SW 1271 (cell line): ENCODE results near the gene PDE4D.
A peak's percentile ranks its signal among the peaks of the same experiment; 100 is the strongest.

Experiments used
- DNase-seq, 2 experiments: peaks; one replicate each; lab custom pipeline; 2025; lab: John Stamatoyannopoulos, UW

PDE4D gene

DNA sequence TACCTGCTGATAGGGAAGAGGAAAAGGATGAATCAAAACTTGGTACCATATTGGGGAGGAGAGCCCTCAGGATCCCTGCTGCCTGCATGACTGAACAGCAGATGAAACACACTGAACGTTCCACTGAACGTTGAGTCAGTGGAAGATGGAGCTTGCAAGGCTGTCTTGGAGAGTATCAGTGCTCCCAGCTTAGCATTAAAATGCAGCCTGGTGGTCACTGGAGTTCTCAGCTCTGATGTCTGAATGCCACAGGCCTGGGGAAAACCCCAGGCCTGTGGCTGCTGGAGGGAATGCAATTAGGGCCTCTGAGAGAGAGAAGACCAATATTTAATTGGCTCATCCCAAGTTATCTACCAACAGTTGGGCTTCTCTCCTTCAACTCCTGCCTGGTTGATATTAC is 54.5 kb downstream of the PDE4D start:
- DNase-seq: no peak

DNA sequence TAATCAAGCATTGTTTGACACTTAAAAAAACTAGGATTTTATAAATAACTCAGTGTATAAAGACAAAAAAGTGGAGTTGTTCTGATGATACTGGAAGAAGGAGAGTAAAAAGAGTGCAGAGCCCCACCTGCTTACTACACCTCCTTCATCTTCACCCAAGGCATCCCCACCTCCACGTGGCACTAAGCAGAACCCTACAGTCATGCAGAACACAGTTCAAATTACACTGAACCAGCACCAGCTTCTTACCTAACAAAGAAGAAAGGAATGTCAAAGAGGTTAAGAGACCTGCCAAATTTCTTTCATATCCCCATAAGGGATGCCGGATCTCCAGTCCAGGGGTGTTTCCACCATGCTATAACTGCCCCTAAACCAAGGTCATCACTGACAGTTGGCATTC is 55.5 kb downstream of the PDE4D start:
- no peak for DNase-seq

DNA sequence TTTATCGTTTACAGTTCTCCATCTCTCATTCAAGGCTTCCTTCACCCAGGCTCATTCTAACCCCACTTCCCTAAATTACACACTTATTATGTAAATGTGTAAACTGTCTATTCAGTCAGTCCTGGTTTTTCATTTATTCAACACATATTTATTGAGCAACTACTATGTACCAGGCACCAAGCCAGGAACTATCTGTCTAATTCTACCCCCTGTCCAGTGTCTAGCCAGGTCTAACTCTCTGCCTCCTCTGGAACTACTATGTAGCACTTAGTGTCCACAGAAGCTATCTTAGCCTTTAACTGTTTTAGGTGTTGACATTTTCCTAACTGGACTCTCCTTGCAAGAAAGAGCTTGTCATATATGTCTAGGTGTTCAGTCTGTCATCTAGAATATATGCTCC is 56.5 kb downstream of the PDE4D start:
- DNase-seq: no peak

DNA sequence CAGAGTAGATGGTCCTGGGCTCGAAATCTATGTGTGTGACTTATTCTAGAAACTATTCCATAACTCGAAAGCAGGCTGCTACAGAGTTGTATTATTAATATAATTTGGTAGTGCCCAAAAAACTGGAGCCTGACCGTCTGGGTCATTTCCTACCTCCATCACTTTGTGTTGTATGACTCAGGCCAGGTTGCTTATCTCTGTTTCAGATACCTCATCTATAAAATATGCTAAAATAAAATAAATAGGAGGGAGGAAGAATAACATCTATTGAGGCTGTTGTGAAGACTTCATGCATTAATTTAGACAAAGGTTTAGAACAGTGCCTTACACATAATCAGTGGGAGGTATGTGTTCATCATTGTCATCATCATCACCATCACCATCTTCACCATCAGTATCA is 57.7 kb downstream of the PDE4D start:
- no peak for DNase-seq

DNA sequence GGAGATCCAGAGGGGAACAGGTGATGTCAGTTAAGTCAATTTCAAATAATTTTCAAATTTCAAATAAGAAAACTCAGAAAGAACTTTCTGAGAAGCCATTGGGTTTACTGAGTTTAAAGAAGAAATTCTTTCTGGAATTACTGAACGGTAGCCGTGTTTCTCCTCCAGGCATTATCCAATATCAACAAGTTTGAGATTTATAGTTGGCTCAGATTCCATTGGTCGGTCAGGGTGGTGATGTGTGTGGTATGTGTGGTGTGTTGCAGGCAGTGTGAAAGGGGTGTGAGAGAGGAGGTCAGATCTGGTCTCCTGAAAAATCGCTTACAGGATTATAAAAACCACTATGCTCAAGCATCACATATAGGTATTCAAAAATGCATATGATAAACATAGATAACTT is 60.1 kb downstream of the PDE4D start:
- no peak for DNase-seq

DNA sequence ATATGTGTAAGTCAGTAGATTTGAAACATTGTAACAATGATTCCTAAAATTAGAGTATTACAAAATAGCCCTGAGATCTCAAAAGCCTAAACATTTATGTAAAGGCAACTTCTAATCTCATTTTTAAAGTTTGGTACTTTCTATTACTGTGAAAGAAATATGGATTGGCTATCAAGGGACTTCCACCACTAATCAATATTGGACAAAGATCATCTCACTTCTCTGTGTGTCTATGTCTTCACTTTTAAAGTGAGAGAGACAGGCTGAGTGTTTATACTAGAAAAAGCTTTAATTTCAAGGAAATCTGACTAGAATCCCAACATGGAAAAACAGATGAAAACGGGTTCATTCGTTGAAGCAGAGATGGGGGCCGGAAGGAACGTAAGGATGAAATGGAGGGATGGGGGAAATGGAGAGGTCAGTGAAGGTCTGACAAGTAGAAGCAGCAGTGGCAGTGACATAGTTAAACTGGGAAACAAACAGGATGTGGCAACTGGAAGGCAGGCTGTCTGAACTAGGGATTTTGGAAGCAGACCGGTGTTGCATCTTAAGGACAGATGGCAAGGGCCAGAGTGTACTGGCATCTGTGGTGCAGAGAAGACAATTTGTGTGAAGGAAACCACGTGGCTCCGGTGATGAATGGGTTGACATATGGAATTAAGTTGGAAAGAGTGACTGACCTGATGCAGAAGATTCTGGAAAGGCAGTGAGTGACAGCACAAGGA is 60.8 kb downstream of the PDE4D start:
- no peak for DNase-seq

DNA sequence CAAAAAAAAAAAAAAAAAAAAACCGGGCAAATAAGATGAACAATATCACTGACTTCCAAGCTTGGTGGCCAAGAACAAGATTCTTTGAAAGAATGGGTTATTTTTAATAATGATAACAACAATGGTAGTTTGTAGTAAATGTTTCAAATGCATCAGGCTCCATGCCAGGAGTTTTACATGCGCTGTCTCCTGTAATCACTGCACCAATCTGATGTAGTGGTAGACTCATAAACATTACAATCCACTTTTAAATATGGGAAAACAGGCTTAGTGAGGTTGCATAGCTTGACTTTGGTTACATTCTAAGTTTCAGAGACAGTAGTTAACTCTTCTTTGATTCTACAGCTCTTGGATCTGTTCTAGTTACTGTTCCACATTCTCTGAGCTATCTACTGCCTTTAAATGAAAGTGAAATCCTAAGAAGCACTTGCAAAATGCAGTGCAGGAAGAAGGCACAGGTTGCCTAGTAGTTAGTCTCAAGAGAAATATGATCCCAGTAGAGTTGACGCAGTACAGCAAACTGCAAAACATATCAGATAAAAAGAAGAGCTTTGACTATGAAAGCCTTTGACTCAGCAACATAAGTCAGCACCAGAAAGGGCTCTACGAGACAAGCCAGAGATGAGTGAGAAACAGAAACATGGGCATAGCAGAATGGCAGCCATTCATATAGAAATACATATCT is 62.1 kb downstream of the PDE4D start:
- no peak for DNase-seq

DNA sequence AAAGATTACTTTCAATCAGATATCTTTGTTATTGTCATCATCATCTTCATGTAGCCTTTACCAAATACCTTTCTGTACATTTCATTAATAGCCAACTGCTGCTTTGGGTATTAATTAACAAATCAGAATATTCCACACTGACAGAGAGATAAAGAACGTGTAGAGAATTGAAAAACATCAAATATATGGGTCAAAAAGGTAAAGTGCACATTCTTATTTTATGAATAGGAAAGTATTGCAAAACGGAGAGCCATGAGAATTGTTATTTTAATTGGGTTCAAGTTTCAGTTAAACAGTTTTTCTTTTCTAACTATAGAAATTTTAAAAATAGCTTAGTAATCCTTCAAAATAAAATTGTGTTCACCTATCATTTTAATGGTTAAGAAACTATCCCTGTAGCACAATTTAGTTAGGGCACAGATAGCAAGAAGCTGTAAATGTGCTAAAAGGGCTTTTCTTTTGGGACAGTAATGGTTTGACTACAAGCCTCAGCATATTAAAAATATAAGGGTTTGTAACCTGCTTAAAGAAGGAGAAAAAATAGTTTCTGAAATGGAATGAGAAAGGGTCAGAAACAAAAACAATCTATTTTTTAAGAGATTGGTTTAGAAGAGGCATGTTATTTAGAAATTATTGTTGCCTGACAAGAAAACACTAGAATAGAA is 62.9 kb downstream of the PDE4D start:
- no peak for DNase-seq

DNA sequence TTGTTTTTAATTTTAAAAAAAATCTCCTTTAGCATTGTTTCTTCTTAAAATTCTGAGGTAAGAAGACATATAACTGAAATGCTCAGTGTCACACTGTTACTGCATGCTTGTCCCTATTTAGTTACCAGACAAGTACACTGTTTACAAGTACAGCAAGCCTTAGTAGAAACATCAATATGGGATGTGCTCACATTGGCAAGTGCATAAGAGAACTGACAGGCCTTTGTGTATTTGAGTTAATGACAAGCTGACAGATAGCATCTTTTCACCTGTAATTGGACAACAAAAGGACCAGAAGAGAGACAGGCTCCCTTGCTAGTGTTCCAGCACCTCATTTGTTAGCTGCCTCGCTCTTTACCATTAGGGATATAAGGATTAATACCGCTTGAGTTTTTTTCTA is 63.6 kb downstream of the PDE4D start:
- no peak for DNase-seq

DNA sequence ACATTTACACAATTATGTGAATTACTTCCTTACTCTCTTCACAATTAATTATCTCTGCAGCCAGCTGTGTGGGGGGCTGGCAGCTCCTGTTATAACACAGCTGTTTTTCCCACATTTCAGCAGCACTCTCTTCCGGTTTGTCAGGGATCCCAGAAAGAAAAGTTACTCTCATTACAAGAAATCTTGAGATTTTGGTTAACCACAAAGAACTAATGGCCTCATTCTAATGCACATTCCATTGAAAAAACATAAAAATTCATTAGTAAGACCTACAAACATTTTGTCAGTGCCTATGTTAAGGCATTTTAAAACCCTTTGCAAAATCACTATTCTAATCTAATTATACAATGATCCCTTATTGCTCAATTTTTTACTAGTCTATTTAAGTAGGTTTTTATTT is 64.1 kb downstream of the PDE4D start:
- no peak for DNase-seq

DNA sequence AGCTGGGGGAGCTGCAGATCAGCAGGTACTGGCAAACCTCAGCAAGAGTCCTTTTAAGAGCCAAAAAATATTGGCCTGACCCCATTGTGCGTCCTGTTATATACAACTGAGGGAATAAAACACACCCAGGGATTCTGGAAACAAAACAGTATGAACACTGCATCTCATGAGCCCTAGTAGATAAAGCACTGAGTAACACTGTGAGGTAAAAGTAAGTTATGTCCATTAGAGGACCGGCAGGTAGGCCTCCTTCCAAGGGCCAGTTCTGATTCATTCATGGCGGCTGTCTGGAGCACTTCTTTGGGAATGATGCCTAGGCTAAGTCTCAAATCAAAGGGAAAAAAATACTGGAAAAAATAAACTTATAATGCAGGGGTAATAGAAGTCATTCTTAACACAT is 64.9 kb downstream of the PDE4D start:
- no peak for DNase-seq

DNA sequence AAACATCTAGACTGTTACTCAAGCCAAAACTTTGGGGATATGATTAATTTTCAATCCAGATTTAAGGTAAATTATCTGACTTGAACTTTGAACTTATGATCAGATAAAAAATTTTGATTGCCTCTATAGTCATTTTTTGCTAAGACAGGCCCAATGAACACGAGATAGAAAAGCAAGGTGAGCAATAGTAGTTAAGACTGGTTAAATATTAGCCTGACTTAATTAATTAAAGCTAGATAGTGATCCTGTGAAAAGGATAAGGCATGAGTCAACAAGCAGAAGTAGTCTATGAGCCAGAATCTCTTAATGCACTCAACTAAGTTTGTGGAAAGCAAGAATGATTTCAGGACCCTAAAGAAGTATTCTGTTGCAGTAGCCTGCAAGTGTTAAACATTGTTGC is 66.5 kb downstream of the PDE4D start:
- no peak for DNase-seq

DNA sequence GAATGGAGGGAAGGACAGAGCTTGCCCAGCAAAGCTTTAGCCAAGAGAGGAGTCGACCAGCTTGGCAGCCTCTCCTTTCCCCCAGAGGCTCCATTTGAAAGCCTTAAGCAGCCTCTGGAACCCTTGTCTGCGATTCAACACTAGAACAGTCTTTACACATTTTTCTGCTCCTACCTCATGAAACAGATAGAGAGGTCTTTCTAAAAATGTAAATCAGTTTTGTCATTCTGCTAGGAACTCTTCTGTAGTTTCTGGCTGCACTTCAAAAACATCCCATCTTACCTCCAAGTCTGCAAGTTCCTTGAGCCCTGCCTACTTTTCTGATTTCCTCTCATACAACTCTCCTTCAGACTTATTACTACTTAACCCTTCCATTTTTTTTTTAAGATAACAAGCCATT is 70.1 kb downstream of the PDE4D start:
- no peak for DNase-seq

DNA sequence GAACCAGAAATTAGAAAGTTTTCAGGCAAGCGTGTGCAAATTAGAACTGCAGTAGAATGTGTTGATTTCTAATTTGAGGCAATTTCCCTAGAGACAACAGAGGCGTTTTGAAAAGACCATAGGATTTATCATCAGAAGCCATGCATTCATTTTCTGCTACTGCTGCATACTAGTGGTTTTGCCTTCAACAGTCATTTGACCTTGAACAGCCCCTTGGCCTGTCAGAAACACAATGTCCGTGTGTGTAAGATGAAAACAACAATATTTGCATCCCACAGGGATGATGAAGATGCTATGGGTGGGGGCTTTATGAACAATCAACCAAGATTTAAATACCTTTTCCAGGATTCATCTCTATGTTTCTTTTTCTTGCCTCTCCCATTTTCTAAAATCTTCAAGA is 73.7 kb downstream of the PDE4D start:
- DNase-seq: no peak

DNA sequence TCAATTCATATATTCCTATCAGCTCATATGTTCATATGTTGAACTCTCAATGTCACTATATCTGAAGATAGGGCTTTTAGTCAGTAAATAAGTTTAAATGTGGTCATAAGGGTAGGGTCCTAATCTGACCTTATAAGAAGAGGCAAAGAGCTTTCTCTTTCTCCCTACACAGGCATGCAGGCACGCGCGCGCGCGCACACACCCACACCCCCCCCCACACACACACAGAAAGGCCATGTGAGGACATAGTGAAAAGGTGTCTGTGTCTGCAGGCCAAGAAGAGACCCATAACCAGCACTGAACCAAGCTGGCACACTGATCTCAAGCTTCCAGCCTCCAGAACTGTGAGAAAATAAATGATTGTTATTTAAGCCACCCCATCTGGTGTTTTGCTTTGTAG is 76.0 kb downstream of the PDE4D start:
- DNase-seq: no peak

DNA sequence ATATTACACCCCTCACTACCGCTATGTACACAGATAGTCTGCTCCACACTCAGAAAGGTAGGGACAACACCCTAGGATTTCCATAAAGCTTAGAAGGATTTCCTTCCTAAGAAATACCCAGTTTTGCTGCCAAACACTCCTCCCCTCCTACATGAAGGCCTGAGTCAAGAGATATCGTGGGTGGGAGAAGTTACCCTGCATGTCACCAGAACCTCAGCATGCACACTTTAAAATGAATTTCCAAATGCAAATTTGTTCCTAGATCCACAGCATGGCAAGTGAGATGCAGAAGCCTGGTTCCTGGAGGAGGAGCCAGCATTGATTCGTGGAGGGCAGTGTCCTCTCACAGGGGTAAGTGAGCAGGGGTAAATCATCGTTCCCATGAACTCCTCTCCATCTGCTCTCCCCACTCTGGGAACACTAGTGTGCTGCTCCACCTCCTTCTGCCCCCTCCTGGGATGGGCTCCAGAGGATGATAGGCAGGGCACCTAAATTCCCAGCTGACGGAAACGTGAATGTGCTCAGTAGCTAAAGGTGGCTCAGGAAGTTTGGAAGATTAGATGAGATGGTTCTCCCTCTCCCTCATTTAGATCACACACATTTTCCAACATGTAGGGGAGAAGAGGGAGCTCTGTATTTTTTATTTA is 76.7 kb downstream of the PDE4D start:
- no peak for DNase-seq

DNA sequence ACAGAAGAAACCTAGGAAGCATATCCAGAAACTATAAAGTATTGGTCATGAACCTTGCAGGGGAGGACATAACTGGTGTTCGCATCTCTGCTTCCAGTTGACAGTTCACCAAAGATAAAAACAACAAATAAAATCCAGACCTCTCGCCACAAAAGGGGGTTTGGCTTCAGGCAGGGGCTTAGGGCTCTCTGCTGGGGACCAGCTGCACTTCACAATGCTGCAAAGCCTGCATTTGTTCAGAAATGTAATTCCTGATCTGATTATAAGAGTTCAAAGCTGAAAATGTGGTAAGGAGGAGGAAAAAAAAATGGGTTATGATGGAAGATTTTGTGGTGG is 79.0 kb downstream of the PDE4D start:
- no peak for DNase-seq

DNA sequence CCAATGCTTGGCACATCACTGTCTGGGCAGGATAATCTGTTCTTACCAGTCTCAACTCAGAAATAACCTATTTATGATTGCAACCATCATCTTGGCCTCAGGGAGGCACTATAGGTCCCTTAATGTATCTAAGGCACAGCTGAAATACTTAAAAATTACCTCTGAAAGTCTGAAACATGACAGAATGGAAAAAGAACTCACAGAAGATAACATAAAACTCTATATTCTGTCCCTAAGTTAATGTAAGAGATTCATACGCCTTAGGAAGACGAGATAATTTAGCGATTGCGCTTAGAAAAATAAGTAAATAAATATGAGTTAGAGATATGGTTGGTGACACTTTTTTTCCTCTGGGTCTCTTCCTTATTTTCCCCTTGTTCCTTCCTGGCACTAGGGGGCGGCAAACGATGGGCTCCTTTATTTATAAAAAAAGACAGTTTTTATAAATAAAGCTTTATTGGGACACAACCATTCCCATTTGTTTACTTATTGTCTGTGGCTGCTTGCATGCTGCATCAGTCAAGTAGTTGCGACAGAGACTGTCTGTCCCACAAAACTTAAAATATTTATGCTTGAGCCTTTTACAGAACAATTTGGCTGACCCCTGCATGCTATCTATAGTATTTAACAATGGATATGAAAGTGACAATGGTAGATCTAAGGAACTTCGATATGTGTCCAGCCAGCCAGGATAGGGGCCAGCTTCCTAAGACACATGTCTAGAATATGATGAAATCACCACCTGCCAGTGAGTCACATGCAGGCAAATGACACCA is 79.6 kb downstream of the PDE4D start:
- peak; percentile 24 to 82 for DNase-seq

DNA sequence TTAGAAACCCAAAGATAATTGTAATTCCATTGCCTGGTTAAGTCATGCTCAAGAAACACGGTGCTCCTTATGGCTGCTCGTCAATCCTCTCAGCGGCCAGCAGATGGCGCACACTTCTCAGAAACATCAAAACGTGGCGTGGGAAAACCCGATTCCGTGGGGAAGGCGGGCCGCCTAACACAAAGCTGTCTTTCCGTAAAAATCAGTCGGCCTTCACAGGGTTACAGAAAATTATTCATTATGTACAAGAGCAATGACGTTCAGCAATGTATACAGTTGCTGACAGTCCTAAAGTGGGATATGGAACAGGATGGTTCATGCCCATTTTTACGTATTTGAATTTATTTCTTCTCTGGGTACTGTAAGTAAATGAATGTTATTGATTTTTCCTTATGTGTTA is 83.5 kb downstream of the PDE4D start:
- DNase-seq: peak in 1 of 2 experiments; percentile 68

DNA sequence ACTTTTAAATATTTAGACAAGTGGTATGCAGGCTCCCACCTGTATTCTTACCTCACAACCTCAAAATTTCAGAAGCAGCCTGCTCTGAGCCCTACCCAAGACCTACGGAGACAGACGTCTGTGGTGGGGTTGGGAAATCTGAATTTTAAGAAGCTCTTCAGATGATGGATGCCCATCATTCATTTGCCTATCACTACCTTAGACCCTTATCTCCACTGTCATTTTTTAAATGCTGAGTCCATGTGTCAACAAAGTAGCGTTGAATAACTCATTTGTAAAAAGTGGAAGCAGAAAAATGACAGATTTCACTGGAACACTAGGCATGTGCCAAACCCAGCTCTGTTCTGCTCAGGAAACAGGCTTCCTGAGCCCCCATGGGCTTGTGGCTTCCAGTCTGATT is 85.7 kb downstream of the PDE4D start:
- DNase-seq: no peak

DNA sequence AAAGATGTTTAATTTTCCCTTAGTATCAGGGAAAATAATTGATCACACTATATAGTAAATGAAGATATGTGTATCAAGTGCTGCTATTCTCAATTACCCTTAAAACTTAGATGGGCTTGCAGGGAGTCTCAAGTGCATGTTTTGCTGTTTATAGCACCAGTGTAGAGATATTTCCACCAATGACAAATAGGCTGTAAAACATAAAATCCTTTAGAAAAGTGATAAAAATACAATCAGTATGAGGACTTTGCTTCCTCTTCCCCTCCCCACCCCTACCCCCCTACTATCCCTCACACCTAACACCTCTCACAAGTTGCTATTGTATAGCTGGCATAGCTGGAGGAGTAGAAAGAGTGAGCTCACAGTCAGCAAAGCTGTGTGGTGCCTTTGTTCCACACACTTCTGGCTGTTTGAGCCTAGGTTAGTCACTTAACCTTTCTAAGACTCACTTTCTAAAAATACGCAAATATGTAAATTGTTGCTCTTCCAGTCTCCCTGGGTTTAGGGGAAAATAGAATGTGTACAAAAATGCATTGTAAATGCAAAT is 93.1 kb downstream of the PDE4D start:
- no peak for DNase-seq
